WTC11 (cell line): ENCODE data around the gene NRXN3.

ENCODE experiments used
- ATF1 ChIP-seq: sonication (generic); formaldehyde crosslinking; IDR thresholded peaks from 2 replicates; pipeline ENCODE4 v1.8.1; 2023; ENCODE audit warnings: mild to moderate bottlenecking, moderate library complexity, missing genetic modification reagents
- CBFB ChIP-seq: sonication (generic); formaldehyde crosslinking; IDR thresholded peaks from 2 replicates; pipeline ENCODE4 v1.8.1; 2022; ENCODE audit warnings: mild to moderate bottlenecking, low read depth, missing genetic modification reagents
- CREB1 ChIP-seq: sonication (generic); formaldehyde crosslinking; IDR thresholded peaks from 2 replicates; pipeline ENCODE4 v1.8.0; 2023; ENCODE audit warnings: mild to moderate bottlenecking, missing genetic modification reagents
- FOXK1 ChIP-seq: sonication (generic); formaldehyde crosslinking; IDR thresholded peaks from 2 replicates; pipeline ENCODE4 v1.8.0; 2022; ENCODE audit warnings: mild to moderate bottlenecking, moderate library complexity, missing genetic modification reagents
- FOXP1 ChIP-seq: sonication (generic); formaldehyde crosslinking; IDR thresholded peaks from 2 replicates; pipeline ENCODE4 v1.8.0; 2022; ENCODE audit warnings: missing genetic modification reagents, mild to moderate bottlenecking, moderate library complexity, borderline replicate concordance
- JUN ChIP-seq: sonication (generic); formaldehyde crosslinking; IDR thresholded peaks from 2 replicates; pipeline ENCODE4 v1.8.0; 2023; ENCODE audit warnings: mild to moderate bottlenecking, missing genetic modification reagents
- NR2C2 ChIP-seq: sonication (generic); formaldehyde crosslinking; IDR thresholded peaks from 2 replicates; pipeline ENCODE4 v1.8.0; 2022; ENCODE audit warnings: mild to moderate bottlenecking, missing genetic modification reagents
- TEAD1 ChIP-seq: sonication (generic); formaldehyde crosslinking; IDR thresholded peaks from 2 replicates; pipeline ENCODE4 v1.8.0; 2022; ENCODE audit warnings: mild to moderate bottlenecking, missing genetic modification reagents
- TP53 ChIP-seq: sonication (generic); formaldehyde crosslinking; IDR thresholded peaks from 2 replicates; pipeline ENCODE4 v1.8.1; 2023; ENCODE audit warnings: mild to moderate bottlenecking, missing genetic modification reagents
- ZNF232 ChIP-seq: sonication (generic); formaldehyde crosslinking; IDR thresholded peaks from 2 replicates; pipeline ENCODE4 v1.8.0; 2022; ENCODE audit warnings: mild to moderate bottlenecking, missing genetic modification reagents
- TF ChIP-seq, protein P1 (sequence below): fragments of 200-600 bp; IDR thresholded peaks from 2 replicates; pipeline ENCODE4 v1.8.0; 2022; ENCODE audit warnings: antibody characterized with exemption
- TF ChIP-seq, protein P2 (sequence below): sonication (generic); formaldehyde crosslinking; IDR thresholded peaks from 2 replicates; pipeline ENCODE4 v1.8.0; 2022; ENCODE audit warnings: mild to moderate bottlenecking, missing genetic modification reagents
- TF ChIP-seq, protein P3 (sequence below): sonication (generic); formaldehyde crosslinking; conservative IDR thresholded peaks from 2 replicates; pipeline ENCODE4 v1.8.1; 2023; ENCODE audit warnings: mild to moderate bottlenecking, low read depth, missing genetic modification reagents, moderate library complexity
- TF ChIP-seq, protein P4 (sequence below): sonication (generic); formaldehyde crosslinking; IDR thresholded peaks from 2 replicates; pipeline ENCODE4 v1.8.1; 2022; ENCODE audit warnings: low read depth, missing genetic modification reagents, borderline replicate concordance

DNA sequence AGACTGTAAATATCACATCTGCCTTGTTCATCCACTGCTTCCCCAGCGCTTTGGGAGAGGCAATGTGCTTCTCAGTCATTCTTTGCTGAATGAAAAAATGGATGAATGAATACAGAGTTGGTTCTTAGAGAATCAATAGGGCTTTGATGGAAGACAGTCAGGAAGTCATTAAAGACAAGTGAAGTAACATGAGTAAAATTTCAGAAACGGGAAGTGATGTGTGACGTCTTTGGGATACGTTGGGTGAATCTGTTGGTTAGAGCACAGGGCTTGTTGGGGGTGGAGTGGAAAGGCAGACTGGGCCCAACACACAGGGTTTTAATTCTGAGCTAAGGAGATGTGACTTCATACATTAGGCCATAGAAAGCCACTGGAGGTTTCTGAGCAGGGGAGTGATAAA is 39.0 kb upstream of the NRXN3 start:
- TF ChIP-seq, protein P1, sequence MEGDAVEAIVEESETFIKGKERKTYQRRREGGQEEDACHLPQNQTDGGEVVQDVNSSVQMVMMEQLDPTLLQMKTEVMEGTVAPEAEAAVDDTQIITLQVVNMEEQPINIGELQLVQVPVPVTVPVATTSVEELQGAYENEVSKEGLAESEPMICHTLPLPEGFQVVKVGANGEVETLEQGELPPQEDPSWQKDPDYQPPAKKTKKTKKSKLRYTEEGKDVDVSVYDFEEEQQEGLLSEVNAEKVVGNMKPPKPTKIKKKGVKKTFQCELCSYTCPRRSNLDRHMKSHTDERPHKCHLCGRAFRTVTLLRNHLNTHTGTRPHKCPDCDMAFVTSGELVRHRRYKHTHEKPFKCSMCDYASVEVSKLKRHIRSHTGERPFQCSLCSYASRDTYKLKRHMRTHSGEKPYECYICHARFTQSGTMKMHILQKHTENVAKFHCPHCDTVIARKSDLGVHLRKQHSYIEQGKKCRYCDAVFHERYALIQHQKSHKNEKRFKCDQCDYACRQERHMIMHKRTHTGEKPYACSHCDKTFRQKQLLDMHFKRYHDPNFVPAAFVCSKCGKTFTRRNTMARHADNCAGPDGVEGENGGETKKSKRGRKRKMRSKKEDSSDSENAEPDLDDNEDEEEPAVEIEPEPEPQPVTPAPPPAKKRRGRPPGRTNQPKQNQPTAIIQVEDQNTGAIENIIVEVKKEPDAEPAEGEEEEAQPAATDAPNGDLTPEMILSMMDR: no peak
- TF ChIP-seq, protein P2, sequence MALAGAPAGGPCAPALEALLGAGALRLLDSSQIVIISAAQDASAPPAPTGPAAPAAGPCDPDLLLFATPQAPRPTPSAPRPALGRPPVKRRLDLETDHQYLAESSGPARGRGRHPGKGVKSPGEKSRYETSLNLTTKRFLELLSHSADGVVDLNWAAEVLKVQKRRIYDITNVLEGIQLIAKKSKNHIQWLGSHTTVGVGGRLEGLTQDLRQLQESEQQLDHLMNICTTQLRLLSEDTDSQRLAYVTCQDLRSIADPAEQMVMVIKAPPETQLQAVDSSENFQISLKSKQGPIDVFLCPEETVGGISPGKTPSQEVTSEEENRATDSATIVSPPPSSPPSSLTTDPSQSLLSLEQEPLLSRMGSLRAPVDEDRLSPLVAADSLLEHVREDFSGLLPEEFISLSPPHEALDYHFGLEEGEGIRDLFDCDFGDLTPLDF: no peak
- TF ChIP-seq ZNF232 (CRISPR knock-in tag) (no peak), ATF1 (CRISPR knock-in tag) (no peak), FOXK1 (CRISPR knock-in tag) (no peak), CBFB (CRISPR knock-in tag) (no peak), TEAD1 (CRISPR knock-in tag) (no peak), CREB1 (CRISPR knock-in tag) (no peak), TP53 (CRISPR knock-in tag) (no peak), JUN (CRISPR knock-in tag) (no peak), FOXP1 (CRISPR knock-in tag) (no peak), NR2C2 (no peak)
- TF ChIP-seq, protein P3, sequence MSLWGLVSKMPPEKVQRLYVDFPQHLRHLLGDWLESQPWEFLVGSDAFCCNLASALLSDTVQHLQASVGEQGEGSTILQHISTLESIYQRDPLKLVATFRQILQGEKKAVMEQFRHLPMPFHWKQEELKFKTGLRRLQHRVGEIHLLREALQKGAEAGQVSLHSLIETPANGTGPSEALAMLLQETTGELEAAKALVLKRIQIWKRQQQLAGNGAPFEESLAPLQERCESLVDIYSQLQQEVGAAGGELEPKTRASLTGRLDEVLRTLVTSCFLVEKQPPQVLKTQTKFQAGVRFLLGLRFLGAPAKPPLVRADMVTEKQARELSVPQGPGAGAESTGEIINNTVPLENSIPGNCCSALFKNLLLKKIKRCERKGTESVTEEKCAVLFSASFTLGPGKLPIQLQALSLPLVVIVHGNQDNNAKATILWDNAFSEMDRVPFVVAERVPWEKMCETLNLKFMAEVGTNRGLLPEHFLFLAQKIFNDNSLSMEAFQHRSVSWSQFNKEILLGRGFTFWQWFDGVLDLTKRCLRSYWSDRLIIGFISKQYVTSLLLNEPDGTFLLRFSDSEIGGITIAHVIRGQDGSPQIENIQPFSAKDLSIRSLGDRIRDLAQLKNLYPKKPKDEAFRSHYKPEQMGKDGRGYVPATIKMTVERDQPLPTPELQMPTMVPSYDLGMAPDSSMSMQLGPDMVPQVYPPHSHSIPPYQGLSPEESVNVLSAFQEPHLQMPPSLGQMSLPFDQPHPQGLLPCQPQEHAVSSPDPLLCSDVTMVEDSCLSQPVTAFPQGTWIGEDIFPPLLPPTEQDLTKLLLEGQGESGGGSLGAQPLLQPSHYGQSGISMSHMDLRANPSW (CRISPR knock-in tag): no peak
- TF ChIP-seq, protein P4, sequence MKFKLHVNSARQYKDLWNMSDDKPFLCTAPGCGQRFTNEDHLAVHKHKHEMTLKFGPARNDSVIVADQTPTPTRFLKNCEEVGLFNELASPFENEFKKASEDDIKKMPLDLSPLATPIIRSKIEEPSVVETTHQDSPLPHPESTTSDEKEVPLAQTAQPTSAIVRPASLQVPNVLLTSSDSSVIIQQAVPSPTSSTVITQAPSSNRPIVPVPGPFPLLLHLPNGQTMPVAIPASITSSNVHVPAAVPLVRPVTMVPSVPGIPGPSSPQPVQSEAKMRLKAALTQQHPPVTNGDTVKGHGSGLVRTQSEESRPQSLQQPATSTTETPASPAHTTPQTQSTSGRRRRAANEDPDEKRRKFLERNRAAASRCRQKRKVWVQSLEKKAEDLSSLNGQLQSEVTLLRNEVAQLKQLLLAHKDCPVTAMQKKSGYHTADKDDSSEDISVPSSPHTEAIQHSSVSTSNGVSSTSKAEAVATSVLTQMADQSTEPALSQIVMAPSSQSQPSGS (CRISPR knock-in tag): no peak
